ENCODE measurements around the gene ACBD6.

ACBD6 gene

GRCh38 chr1:180536821-180537372 lies 34.5 kb upstream of the ACBD6 start:
- Histone ChIP-seq H3K27ac (no peak overlapping the region), H3K27me3 (replicated peaks) (no peaks in the 10 kb centered on the region), H3K36me3 (replicated peaks) (no peaks in the 10 kb centered on the region), H3K4me3 (ENCODE audit: low read depth, low read length) (no peak overlapping the region)
- no peak for DNase-seq
- in situ Hi-C loops (cut with HindIII; ENCODE audit: low pct_ligation_motif_present, low sequenced_read_pairs): no loop called here
- TF ChIP-seq CTCF (IDR thresholded peaks at IDR 0.05; ENCODE audit: low read depth, low read length, missing control alignments): no peak

GRCh38 chr1:180535418-180535999 lies 33.1 kb upstream of the ACBD6 start:
- no peak for TF ChIP-seq CTCF (IDR thresholded peaks at IDR 0.05; ENCODE audit: low read depth, low read length, missing control alignments)
- Histone ChIP-seq H3K27ac (no peak overlapping the region), H3K4me3 (ENCODE audit: low read depth, low read length) (no peak overlapping the region), H3K27me3 (replicated peaks) (no peaks in the 10 kb centered on the region), H3K36me3 (replicated peaks) (no peaks in the 10 kb centered on the region)
- in situ Hi-C loops (cut with HindIII; ENCODE audit: low pct_ligation_motif_present, low sequenced_read_pairs): no loop called here
- no peak for DNase-seq

- in situ Hi-C loops (cut with HindIII; ENCODE audit: low pct_ligation_motif_present, low sequenced_read_pairs): no loop called here
- no peak for TF ChIP-seq CTCF (IDR thresholded peaks at IDR 0.05; ENCODE audit: low read depth, low read length, missing control alignments)
- no peak for DNase-seq
- Histone ChIP-seq H3K27ac (no peak overlapping the region), H3K27me3 (replicated peaks) (no peaks in the 10 kb centered on the region), H3K36me3 (replicated peaks) (no peaks in the 10 kb centered on the region), H3K4me3 (ENCODE audit: low read depth, low read length) (no peak overlapping the region)
These were observed 31.8 kb upstream of the ACBD6 start for GRCh38 chr1:180534214-180534613.

GRCh38 chr1:180533266-180533987 lies 31.1 kb upstream of the ACBD6 start:
- H3K4me3 ChIP-seq (ENCODE audit: low read depth, low read length): no peak overlapping the region
- no peaks in the 10 kb centered on the region for H3K27me3 ChIP-seq (replicated peaks)
- TF ChIP-seq CTCF (IDR thresholded peaks at IDR 0.05; ENCODE audit: low read depth, low read length, missing control alignments): peak; percentile 94
- no peak overlapping the region for H3K27ac ChIP-seq
- DNase-seq: peak; percentile 43
- no peaks in the 10 kb centered on the region for H3K36me3 ChIP-seq (replicated peaks)
- in situ Hi-C loops (cut with HindIII; ENCODE audit: low pct_ligation_motif_present, low sequenced_read_pairs): no loop called here

GRCh38 chr1:180532854-180533253 lies 30.5 kb upstream of the ACBD6 start:
- DNase-seq: no peak
- no peak for TF ChIP-seq CTCF (IDR thresholded peaks at IDR 0.05; ENCODE audit: low read depth, low read length, missing control alignments)
- Histone ChIP-seq H3K36me3 (replicated peaks) (no peaks in the 10 kb centered on the region), H3K27ac (no peak overlapping the region), H3K4me3 (ENCODE audit: low read depth, low read length) (no peak overlapping the region), H3K27me3 (replicated peaks) (no peaks in the 10 kb centered on the region)
- in situ Hi-C loops (cut with HindIII; ENCODE audit: low pct_ligation_motif_present, low sequenced_read_pairs): no loop called here

Data from brain microvascular endothelial cell (primary cell).